Neural cell (in vitro differentiated cells): ENCODE measurements around the gene B3GALT6.

Source experiments
- EP300 ChIP-seq: fragments of 450-650 bp; conservative IDR thresholded peaks from 2 replicates; pipeline ENCODE4 v1.6.1; 2014; ENCODE audit warnings: antibody characterized with exemption, mild to moderate bottlenecking, moderate library complexity; ENCODE audit not compliant: poor library complexity, severe bottlenecking
- MXI1 ChIP-seq: fragments of 450-650 bp; conservative IDR thresholded peaks from 2 replicates; pipeline ENCODE4 v1.6.1; 2014; ENCODE audit warnings: antibody characterized with exemption, mild to moderate bottlenecking; ENCODE audit not compliant: poor library complexity, severe bottlenecking
- TF ChIP-seq, protein P1 (sequence below): fragments of 450-650 bp; IDR thresholded peaks from 2 replicates; pipeline ENCODE4 v1.5.1; 2014; ENCODE audit warnings: antibody characterized with exemption, mild to moderate bottlenecking, moderate library complexity; ENCODE audit not compliant: poor library complexity, severe bottlenecking

DNA sequence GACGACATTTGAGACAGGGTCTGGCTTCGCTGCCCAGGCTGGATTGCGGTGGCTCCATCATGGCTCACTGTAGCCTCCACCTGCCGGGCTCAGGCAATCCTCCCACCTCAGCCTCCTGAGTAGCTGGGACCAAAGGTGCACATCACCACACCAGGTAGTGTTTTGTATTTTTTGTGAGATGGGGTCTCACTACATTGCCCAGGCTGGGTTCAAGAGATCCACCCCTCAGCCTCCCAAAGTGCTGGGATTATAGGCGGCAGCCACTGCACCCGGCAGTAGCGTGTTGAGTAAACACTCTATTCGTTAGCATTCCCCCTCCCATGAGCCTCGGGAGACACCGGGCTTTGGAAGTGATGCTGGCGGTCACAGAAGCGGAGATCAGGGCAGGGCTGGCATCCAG lies 21.3 kb downstream of the B3GALT6 start:
- TF ChIP-seq, protein P1, sequence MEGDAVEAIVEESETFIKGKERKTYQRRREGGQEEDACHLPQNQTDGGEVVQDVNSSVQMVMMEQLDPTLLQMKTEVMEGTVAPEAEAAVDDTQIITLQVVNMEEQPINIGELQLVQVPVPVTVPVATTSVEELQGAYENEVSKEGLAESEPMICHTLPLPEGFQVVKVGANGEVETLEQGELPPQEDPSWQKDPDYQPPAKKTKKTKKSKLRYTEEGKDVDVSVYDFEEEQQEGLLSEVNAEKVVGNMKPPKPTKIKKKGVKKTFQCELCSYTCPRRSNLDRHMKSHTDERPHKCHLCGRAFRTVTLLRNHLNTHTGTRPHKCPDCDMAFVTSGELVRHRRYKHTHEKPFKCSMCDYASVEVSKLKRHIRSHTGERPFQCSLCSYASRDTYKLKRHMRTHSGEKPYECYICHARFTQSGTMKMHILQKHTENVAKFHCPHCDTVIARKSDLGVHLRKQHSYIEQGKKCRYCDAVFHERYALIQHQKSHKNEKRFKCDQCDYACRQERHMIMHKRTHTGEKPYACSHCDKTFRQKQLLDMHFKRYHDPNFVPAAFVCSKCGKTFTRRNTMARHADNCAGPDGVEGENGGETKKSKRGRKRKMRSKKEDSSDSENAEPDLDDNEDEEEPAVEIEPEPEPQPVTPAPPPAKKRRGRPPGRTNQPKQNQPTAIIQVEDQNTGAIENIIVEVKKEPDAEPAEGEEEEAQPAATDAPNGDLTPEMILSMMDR, result no peak
- TF ChIP-seq MXI1 (no peak), EP300 (no peak)
